C1 segment of cervical spinal cord (tissue), 14 donors: Measurements from ENCODE around the gene PPP6R3.
A peak's percentile ranks its signal among the peaks of the same experiment; 100 is the strongest.
"Not testable (repeated sequence)": the region's sequence is repeated elsewhere in the genome, so short reads cannot be mapped to it uniquely, and the experiment has no call there.

Experiments used
- DNase-seq, 14 donors: peaks; one replicate each; lab custom pipeline; 2025; lab: John Stamatoyannopoulos, UW

Gene PPP6R3

DNA sequence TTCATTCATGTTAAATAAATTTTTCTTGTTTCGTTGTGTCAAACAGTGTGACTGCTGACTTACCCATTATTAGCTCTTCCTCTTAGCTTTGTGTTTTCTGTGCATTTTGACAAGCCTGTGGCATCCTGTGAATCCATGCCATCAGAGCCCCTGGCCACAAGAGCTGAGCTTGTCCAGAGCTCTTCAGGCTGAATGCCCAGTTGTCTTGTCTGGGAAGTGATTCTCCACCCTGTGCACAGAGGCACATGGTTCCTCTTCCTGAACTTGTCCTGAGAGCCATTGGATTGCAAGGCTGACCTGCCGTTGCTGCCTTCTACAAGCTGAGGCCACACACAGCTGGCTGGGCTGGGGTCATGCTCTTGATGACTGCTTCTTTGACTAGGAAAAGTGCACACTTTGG, 64.1 kb downstream of the PPP6R3 start:
- DNase-seq = peak in 1 of 14 donors; percentile 25

DNA sequence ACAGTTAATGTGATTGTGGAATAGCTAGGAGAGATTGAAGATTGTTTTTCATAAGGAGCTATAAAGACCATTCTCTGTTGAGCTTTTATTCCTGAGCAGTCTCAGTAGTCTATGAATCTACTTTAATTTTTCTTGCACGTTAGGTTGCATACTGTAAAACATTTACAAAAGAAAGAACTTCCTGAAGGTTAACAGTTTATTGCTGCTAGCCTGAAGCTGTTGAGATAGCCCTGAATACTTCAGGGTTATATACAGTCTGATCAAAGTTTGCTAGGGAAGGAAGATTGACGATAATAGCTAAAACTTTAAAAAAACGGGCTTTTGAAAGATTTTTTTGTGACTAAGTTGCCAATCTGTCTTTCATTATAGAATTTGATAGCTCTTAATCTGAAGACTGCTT, 64.8 kb downstream of the PPP6R3 start:
- no peak for DNase-seq

DNA sequence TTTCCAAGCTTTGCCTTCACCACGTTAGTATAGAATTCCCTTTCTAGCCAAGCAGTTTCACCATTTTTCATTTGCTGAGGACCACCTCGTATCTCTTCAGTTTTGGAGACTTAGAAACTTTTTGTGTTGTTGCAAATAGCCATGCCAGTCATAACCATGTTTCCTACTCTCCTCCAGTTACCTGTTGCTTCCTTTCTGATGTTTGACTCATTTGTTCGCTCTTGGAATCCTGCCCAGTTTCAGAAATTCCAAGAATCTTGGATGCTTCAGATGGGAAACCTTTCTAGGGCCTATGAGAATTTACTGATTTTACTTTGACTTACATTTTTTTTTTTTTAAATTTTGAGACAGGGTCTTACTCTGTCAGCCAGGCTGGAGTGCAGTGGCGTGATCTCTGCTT, 65.4 kb downstream of the PPP6R3 start:
- no peak for DNase-seq

DNA sequence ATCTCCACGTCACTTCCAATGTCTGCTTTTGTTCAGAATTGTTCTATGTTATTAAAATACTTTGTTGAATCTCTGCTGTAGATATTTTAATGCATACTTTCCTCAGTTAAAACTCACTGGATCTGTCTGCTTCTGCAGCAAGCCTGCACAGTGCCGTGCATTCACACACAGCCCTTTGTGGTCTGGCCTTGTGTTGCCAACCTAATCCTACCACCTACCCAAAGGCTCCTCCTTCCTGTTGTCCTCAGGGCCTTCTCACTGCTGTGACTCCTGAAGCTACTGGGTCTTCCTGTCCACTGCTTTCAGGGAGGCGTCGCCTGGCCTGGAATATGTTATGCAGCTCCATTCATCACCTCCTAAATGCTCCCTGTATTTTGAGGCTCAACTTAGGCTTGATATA, 67.0 kb downstream of the PPP6R3 start:
- DNase-seq = no peak

DNA sequence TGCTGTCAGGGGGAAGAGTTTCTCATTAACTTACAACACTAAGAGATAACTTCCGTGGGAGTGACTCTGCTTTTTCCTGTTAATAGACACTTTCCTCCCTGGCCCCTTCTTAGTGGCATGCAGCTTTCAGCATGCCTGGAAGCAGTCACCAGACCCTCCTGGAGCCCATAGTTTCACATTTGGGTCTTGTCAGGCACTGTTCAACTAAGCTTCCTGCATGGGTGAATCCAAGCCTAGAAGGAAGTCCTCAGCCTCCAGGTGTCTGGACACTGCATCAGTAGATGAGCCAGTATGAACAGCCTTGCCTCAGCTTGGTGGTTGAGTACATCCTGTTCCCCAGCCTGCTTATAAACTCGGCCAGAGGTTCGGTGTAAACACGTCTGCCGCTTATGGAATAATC, 68.1 kb downstream of the PPP6R3 start:
- DNase-seq = no peak

DNA sequence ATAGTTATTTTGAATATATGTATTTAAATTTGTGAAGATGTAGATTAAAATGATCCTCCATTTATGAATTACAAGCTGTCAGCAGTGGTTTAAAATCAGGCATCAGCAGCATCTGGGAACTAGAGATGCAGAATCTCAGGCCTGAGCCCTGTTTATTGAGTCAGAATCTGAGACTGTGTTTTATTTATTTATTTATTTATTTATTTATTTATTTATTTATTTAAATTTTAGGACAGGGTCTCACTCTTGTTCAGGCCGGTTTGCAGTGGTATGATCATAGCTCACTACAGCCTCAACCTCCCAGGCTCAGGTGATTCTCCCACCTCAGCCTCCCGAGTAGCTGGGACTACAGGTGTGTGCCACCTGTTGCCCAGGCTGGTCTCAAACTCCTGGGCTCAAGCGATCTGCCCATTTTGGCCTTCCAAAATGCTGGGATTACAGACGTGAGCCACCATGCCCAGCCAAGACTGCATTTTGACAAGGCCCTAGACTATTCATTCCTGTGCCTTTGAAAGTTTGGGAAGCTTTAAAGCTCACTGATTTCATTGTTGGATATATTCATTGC, 70.7 kb downstream of the PPP6R3 start:
- no peak for DNase-seq

DNA sequence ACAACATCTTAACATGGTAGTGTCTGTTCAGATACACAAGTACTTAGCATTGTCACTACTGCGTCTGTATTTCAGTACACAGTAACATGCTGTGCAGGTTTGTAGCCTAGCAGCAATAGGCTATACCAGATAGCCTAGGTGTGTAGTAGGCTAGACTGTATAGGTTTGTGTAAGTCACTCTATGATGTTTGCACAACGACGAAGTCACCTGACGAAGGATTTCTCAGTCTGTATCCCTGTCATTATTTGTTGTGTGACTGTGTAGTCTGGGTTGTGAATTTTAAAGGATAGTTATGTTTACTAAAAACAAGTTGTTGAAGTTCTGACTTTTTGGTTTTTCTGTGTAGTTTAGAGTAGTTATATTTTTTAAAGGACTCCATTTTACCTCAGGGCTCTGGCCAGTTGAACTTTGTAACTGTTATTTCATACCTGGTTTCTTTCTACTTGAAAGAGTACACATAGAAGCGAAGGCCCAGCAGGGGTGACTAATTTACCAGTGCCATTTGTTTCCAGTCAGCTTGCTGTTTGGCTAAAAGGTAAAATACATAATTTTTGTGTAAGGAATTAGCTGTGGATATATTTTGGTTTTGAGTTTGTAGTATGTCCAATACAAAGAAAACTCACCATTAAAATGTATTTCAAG, 72.3 kb downstream of the PPP6R3 start:
- no peak for DNase-seq

DNA sequence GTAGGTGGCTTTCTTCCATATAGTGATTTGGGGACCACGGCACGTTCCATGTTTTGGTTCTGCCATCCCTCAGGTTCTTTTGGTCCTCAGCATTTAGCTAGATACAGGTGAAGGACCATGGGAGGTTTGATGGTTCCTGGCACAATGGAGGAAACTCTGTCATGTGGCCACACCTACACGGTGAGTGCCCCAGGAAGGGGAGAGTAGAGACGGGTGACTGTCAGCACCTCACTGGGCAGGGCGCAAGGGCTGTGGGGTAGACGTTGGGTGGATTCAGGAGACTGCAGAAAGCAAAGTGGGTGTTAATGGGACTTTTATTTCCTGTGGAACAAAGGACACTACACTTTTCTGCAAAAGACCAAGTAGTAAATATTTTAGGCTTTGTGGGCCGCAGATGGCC, 73.4 kb downstream of the PPP6R3 start:
- no peak for DNase-seq

DNA sequence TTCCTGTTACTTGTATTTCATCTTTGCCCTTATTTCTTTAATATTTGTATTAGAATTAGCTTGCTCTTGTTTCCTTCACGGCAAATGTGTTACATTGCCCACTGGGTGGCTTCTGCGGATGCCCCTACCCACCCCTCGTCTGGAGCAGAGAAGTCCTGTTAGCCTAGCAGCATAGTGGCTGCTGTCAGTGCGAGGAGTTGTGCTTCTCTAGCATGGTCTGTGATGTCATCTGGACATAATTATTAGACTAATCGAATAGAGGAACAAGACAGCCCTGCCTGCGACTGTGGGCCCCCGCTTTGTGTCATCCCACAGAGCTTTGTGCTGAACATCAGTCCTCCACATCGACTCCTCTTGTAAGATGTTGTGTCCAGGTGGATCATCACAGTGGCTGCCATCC, 74.5 kb downstream of the PPP6R3 start:
- no peak for DNase-seq

DNA sequence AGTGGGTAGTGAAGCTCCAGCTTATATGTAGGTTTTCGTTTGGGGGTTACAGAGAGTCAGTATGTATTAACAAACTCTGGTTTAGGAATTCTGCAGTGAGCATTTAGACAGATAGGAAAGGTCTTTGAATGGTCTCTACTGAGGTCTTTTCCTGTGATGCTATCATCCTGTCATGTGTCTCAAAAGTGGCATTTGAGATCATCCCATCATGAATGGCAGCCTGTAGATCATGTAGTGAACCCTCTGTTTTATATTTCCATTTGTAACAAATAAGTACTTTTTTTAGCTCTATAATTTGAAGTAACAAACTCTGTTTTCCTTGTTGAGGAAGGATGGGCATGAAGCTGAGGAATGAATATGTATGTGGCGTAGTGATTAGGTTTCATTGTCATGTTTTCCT, 76.2 kb downstream of the PPP6R3 start:
- DNase-seq = no peak

DNA sequence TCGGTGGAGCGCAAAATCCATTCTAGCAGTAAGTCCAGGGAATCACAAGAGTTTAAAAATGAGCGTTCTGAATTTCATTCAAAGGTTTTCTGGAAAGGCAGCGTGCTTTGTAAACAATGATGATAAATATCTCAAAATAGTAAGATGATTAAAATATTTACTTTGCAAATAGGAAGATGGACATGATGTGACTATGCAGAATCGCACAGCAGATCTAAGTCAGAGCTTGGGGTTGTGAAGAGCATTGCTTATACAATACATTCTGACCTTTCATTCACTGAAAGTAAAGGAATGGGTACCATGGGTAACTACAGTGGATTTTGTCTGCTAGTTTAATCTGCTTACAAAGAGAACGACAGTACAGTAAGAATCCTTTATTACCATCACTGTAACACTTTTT, 77.5 kb downstream of the PPP6R3 start:
- no peak for DNase-seq

DNA sequence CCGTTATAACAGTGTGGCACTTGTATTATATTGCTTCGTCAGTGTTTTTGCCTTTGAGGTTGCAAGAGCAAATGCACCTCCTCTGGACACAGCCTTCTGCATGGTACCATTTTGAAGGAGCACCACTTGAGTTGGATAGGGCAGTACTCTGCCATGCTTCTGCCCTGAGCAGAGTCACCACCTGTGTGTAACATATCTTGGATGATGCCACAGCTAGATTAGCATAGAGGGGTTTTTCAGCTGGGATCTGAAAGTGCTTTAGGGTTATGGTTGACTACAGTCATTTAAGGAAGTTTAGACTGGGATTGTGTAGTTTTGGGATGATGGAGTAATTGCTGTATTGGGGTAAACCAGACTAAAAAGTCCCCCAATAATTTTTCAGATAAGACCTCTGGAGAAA, 78.8 kb downstream of the PPP6R3 start:
- no peak for DNase-seq

DNA sequence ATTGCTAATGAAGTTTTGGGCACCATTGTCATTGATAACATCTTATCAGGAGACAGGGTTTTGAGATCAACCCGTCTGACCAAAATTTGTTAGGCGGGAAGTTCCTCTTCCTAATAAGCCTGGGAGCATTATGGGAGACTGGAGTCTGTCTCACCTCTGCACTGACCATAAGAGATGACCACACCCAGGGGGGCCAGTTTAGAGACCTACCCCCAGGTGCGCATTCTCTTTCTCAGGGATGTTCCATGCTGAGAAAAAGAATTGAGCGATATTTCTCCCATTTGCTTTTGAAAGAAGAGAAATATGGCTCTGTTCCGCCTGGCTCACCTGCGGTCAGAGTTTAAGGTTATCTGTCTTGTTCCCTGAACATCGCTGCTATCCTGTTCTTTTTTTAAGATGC, 80.0 kb downstream of the PPP6R3 start:
- DNase-seq = not testable (repeated sequence)

DNA sequence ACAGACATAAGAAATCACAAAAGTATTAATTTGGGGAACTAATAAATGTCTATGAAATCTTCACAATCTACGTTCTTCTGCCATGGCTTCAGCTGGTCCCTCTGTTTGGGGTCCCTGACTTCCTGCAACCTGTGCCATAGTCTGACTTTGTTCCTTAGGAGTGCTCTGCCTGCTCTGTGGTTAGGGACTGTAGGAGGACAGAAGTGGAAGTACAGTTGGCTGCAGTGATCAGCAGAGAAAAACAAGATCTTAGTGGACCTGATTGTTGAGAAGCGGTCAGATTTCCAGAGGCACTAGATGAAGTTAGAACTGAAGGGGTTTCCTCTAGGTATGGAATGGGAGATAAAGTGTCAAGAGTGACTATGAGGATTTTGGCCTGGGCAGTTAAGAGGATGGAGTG, 80.6 kb downstream of the PPP6R3 start:
- DNase-seq = no peak

DNA sequence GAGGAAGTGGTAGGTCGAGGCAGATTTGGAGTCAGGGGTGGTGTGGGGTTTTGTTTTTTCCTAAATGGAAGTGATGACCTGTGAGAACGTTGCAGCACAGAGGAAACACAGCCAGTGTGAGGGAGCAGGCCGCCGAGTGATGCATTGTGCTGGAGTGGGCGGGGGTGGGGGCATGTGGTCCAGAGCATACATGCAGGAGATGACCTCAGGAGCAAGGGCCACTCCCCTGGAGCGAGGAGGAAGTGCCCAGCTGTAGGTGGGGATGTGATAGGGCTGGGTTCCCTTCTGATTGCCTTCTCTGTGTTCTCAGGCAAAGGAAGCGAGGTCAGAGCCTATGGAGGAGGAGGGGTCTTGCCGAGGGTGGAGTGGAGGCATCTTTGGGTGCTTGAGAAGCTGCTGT, 81.4 kb downstream of the PPP6R3 start:
- DNase-seq = no peak

DNA sequence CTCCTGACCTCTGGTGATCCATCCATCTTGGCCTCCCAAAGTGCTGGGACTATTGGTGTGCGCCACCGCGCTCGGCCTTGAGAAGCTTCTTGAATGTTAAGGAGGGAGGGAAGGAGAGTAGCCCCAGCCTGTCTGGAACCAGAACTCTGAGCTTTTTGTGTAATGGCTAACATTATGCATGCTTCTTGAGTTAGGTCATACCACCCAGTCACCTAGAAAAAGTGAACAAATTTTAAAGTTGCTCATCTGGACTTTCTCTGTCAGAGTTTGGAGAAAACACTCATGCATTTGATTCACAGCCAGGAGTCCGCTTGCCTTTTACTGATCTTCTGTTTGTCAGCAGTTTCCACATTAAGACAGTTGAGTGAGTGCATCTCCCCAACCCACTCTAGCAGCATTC, 82.1 kb downstream of the PPP6R3 start:
- no peak for DNase-seq

DNA sequence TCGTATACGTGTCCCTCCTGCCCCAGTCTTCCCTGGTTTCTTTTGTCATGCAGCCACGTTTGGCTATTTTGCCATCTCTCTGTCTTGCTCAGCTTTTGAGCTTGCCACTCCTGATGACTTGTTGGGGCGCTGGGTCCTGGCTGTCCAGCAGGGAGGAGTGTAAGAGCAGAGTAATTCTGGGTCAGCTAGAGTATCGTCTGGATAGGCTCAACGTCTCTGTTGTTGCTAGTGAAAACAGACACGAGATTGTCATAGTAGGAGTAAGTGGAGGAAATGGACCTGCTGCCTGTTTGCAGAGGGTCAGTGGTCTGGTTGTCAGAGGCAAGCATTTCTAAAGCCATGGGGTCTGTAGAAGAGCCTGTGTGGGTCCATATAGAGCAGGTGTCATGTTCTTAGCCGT, 83.0 kb downstream of the PPP6R3 start:
- DNase-seq = no peak

DNA sequence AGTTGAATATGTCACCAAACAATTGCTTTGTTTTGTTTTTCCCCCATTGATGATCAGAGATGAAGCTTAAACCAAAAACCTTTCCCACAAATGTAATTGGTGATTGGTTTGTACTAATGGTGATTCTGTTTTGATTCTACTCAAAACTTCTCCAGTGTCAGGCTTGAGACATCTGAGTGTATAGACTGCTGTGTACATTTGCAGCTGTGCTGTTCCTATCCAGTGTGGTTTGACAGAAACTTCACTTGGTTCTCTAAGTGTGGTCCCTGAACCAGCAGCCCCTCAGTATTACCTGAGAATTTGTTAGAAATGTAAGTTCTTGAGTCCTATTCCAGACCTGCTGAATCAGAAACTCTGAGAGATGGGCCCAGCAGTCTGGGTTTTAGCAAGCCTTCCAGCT, 84.8 kb downstream of the PPP6R3 start:
- DNase-seq = no peak

DNA sequence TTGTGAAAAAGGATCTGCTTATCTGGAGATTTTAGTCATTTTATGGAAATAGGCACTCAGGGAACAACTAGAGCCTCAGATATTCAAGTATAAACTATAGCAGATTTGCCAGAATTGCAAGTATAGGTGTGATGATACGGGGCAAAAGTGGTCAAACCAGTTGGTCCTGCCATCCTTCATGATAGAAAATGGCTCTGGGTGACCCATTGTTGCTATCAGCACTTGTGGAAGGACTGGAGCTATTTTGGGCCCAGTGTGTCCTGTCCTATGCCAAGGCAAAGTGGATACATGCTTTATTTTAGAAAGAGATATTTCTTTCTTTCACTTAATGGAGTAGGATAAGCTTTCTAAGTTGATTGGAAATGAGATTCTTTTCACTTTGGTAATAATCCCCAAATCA, 85.2 kb downstream of the PPP6R3 start:
- no peak for DNase-seq

DNA sequence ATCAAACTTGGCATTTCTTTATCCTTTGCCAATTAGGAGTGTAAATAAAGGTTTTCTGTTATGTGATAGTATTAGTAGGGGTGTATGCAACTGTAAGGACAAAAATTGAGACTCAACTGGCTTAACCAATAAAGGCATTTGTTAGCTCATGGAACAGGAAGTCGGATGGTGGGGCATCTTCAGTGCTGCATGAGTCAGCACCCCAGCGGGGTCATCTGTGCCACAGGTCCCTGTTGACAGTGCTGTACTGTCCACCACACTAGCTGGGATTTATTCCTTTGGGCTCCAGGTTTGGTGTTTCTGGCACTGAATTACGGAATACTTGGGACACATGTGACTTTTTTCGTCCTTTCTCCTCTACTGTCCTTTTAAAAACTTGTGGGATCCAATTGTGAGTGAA, 86.0 kb downstream of the PPP6R3 start:
- DNase-seq = peak in 1 of 14 donors; percentile 29

DNA sequence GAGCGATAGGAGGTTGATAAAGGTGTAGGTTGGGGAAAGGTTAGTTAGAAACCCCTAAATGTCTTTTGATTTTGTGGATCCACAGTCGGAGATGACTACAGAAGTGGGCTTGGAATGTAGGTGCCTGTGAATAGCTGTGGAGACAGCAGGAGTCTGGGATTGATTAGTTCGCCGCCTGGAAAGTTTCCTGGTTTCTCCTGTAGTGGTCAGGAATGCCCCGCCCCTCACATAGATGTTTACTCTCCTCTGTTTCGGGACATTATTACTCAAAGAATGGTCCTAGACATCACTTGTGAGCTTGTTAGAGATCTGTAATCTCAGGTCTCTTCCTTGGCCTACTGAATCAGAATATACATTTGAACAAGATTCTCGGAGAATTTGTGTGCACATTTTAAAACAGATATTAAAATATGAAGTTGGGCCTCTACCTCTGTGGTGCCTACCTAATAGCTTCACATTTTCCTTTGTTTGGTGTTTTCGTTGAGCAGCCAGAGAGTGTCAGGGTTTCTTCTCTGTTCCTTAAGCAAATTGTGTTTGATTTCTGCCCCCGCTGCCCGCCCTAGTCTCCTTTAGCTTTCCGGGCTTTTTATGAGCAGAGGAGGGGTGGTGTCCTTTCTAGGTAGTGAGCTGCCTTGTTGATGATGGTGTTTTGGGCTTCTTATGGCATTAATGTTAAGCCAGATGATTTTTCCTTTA, 89.4 kb downstream of the PPP6R3 start:
- DNase-seq = no peak

DNA sequence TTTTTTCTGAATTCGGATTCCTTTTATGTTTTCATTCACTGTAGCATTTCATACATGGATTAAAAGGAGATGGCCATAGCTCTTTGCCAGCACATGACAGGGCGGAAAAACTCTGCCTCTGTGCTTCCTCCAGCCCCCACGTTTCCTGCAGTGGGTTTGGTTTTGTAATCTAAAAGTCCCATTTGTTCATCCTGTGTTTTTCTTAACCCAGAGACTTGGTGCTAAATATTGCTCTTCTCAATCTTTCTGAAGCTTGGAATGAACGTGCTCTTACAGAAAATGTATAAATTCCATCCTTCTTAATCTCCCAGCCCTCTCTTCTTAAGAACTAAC, 89.9 kb downstream of the PPP6R3 start:
- no peak for DNase-seq

DNA sequence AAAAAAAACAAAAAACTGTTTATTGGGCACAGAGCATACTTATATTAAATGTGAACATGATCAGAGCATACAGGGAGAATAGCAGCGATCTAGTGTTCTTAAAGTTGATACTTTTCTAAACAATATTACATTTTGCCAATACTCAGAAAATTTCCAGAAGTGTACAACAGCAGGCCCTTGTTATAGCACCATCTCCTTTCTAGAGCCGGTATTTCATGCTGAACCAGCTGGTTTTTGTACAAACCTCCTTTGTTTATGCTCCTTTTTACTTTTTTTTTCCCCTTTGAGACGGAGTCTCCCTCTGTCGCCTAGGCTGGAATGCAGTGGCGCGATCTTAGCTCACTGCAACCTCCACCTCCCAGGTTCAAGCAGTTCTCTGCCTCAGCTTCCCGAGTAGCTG, 90.7 kb downstream of the PPP6R3 start:
- DNase-seq = no peak

DNA sequence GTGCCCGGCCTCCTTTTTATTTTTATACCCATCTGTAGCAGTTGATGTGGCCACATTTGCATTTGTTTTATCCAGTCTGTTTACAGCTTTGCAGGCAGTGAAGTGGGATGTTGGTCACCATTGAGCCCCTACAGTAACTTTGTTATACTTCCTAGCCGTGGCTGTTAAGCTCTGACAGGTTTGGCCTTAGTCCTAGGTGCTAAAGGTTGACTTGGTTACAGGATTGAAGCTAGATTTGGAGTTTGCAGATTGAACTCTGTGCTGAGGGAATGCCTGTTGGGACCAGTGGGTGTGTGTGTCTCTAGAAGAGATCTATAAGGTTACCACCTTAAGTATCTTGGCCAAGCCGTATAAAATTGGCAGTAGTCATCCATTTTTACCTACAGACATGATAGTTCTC, 91.2 kb downstream of the PPP6R3 start:
- no peak for DNase-seq
